HCT116 (cell line): ENCODE data around the gene VSX2. TPM values are rescaled to one million over a fixed set of nuclear protein-coding genes. Genes with fewer than 3 reads are reported as not detected.

Experiments used
- ATAC-seq: fragments of 200-7000 bp; cut with Tn5 transposase; 2 replicates; pipeline ENCODE4 v1.9.1; 2020; ENCODE audit warnings: mild to moderate bottlenecking, moderate library complexity
- BruUV-seq: library from RNA; stranded (reverse); fragments of 400-500 nt; replicated peaks from 2 replicates; lab custom pipeline; 2021; lab: Mats Ljungman, UMichigan
- CTCF ChIA-PET: fragments of 300-600 bp; sonication (Branson Sonifier 250); formaldehyde crosslinking; loops from one replicate; lab custom pipeline; 2021; ENCODE audit warnings: antibody characterized with exemption; lab: Charles Lee
- POLR2A ChIA-PET: fragments of 300-600, 350-600 bp; sonication (Branson Sonifier 250); formaldehyde crosslinking; loops from one replicate; lab custom pipeline; 2021; ENCODE audit warnings: antibody characterized with exemption; lab: Charles Lee
- RAD21 ChIA-PET, 2 experiments: fragments of 300-600 bp; sonication (Branson Sonifier 250); formaldehyde crosslinking; loops; one replicate each; lab custom pipeline; 2023; ENCODE audit warnings: low total read pairs in 2 of 2; ENCODE audit not compliant: uncharacterized antibody in 2 of 2, unreplicated experiment in 2 of 2, low non-redundant PET in 1 of 2; lab: Charles Lee
- DNase-seq: peaks from one replicate; pipeline ENCODE4 v3.0.0-alpha.2; 2010; ENCODE audit warnings: low read depth, low spot score
- H2AFZ ChIP-seq: fragments of 200-600 bp; shearing (Covaris generic), sonication (generic); 2 replicates; pipeline ENCODE4 v1.6.1; 2017; ENCODE audit warnings: low read depth, mixed run types, mixed read lengths, antibody characterized with exemption, low read length; ENCODE audit not compliant: poor library complexity, severe bottlenecking
- H3K27ac ChIP-seq: 2 replicates; pipeline ENCODE4 v1.5.1; 2012; ENCODE audit warnings: low read depth, low read length
- H3K27me3 ChIP-seq: fragments of 200-600 bp; sonication (generic); 2 replicates; pipeline ENCODE4 v1.6.1; 2016; ENCODE audit warnings: mixed run types, low read length, mixed read lengths; ENCODE audit not compliant: insufficient read depth
- H3K36me3 ChIP-seq, 2 experiments: fragments of 200-500 bp in 1 of 2; fragments of 200-600 bp in 1 of 2; sonication (Bioruptor generic) in 1 of 2; sonication (generic) in 1 of 2; 2 replicates each; pipeline versions ENCODE4 v1.5.1 to v1.6.1; 2014 to 2016; ENCODE audit warnings: low read length in 2 of 2, inconsistent platforms in 1 of 2, mixed read lengths in 1 of 2, mixed run types in 1 of 2; ENCODE audit not compliant: insufficient read depth in 2 of 2, control insufficient read depth in 1 of 2
- H3K4me1 ChIP-seq, 2 experiments: fragments of 200-600 bp in 1 of 2; sonication (generic) in 1 of 2; 2 replicates each; pipeline versions ENCODE4 v1.5.1 to v1.6.1; 2012 to 2017; ENCODE audit warnings: low read length in 2 of 2, inconsistent platforms in 1 of 2, mild to moderate bottlenecking in 1 of 2, mixed read lengths in 1 of 2, mixed run types in 1 of 2, moderate library complexity in 1 of 2; ENCODE audit not compliant: insufficient read depth in 2 of 2, control insufficient read depth in 1 of 2
- H3K4me2 ChIP-seq: fragments of 200-600 bp; sonication (generic); 2 replicates; pipeline ENCODE4 v1.6.1; 2017; ENCODE audit warnings: mixed run types, low read length, mixed read lengths
- H3K4me3 ChIP-seq, 2 experiments: fragments of 200-600 bp in 1 of 2; sonication (generic) in 1 of 2; replicated peaks in 1 of 2; 2 replicates each; pipeline ENCODE4 v1.5.1; 2011 to 2016; ENCODE audit warnings: low read length in 2 of 2, control low read depth in 1 of 2, low read depth in 1 of 2, mild to moderate bottlenecking in 1 of 2, mixed read lengths in 1 of 2, mixed run types in 1 of 2
- H3K79me2 ChIP-seq: fragments of 200-600 bp; sonication (generic); 2 replicates; pipeline ENCODE4 v1.6.1; 2017; ENCODE audit warnings: mild to moderate bottlenecking, mixed run types, low read length, moderate library complexity, mixed read lengths; ENCODE audit not compliant: insufficient read depth
- H3K9ac ChIP-seq: fragments of 200-600 bp; sonication (generic); 2 replicates; pipeline ENCODE4 v1.6.1; 2016; ENCODE audit warnings: low read length, mixed read lengths
- H3K9me2 ChIP-seq: fragments of 200-600 bp; sonication (generic), shearing (Covaris generic); 2 replicates; pipeline ENCODE4 v1.6.1; 2017; ENCODE audit warnings: mixed run types, mild to moderate bottlenecking, moderate library complexity; ENCODE audit not compliant: insufficient read depth
- H3K9me3 ChIP-seq, 2 experiments: fragments of 200-500 bp in 1 of 2; fragments of 200-600 bp in 1 of 2; sonication (Bioruptor generic) in 1 of 2; sonication (generic) in 1 of 2; 2 replicates each; pipeline ENCODE4 v1.6.1; 2014 to 2017; ENCODE audit warnings: low read length in 2 of 2, mixed read lengths in 2 of 2, inconsistent platforms in 1 of 2, low read depth in 1 of 2, mild to moderate bottlenecking in 1 of 2, mixed run types in 1 of 2, moderate library complexity in 1 of 2; ENCODE audit not compliant: control insufficient read depth in 1 of 2, insufficient read depth in 1 of 2
- H4K20me1 ChIP-seq: fragments of 200-600 bp; sonication (generic), shearing (Covaris generic); 2 replicates; pipeline ENCODE4 v1.6.1; 2017; ENCODE audit warnings: mixed run types, mild to moderate bottlenecking, moderate library complexity; ENCODE audit not compliant: insufficient read depth
- CBX3 ChIP-seq: IDR thresholded peaks from 2 replicates; pipeline ENCODE4 v1.6.1; 2012; ENCODE audit warnings: low read depth
- CEBPB ChIP-seq: IDR thresholded peaks from 2 replicates; pipeline ENCODE4 v1.6.1; 2012; ENCODE audit warnings: low read depth
- CTCF ChIP-seq, 3 experiments: fragments of 200-600 bp in 1 of 3; sonication (generic) in 1 of 3; IDR thresholded peaks in 2 of 3; conservative IDR thresholded peaks in 1 of 3; 2 replicates each; pipeline ENCODE4 v1.5.1; 2012 to 2017; ENCODE audit warnings: low read depth in 2 of 3, low read length in 2 of 3, antibody characterized with exemption in 1 of 3, borderline replicate concordance in 1 of 3, control low read depth in 1 of 3, mild to moderate bottlenecking in 1 of 3, mixed read lengths in 1 of 3, mixed run types in 1 of 3, moderate library complexity in 1 of 3; ENCODE audit not compliant: insufficient read depth in 1 of 3
- EZH2 ChIP-seq: fragments of 200-600 bp; sonication (generic); IDR thresholded peaks from 2 replicates; pipeline ENCODE4 v1.6.1; 2017; ENCODE audit warnings: antibody characterized with exemption, mixed run types
- MAX ChIP-seq: IDR thresholded peaks from 2 replicates; pipeline ENCODE4 v1.6.1; 2012
- POLR2AphosphoS5 ChIP-seq: IDR thresholded peaks from 2 replicates; pipeline ENCODE4 v1.6.1; 2011; ENCODE audit warnings: mild to moderate bottlenecking, low read depth, low read length, moderate library complexity
- REST ChIP-seq: IDR thresholded peaks from 2 replicates; pipeline ENCODE4 v1.6.1; 2012; ENCODE audit warnings: low read depth
- SRF ChIP-seq: IDR thresholded peaks from 2 replicates; pipeline ENCODE4 v1.6.1; 2012; ENCODE audit warnings: low read depth
- ZBTB33 ChIP-seq: IDR thresholded peaks from 2 replicates; pipeline ENCODE4 v1.6.1; 2011; ENCODE audit warnings: mild to moderate bottlenecking, low read length, moderate library complexity; ENCODE audit not compliant: insufficient replicate concordance; ENCODE audit errors: extremely low read depth
- ZFX ChIP-seq: fragments of 450-650 bp; IDR thresholded peaks from 2 replicates; pipeline ENCODE4 v1.6.1; 2017
- intact Hi-C: fragments of 100-400 bp; cut with micrococcal nuclease; formaldehyde crosslinking; loops from 2 replicates; pipeline ENCODE4 v1.10.0; 2022
- total RNA-seq: library from RNA; stranded (reverse); gene quantifications from one replicate; pipeline ENCODE4 v1.2.1, GENCODE V29; 2021; ENCODE audit not compliant: unreplicated experiment

VSX2 gene
- total RNA-seq, 1 experiment from 2014 or later: not detected

GRCh38 chr14:74249433-74250375 is 10.5 kb downstream of the VSX2 start:
- ChIA-PET RAD21 (no interaction called here), POLR2A (no interaction called here), CTCF (no interaction called here)
- no TSS peak for BruUV-seq
- no peak overlapping the region for H3K4me2 ChIP-seq
- intact Hi-C loops: loop anchor here (5.0 kb wide), 1 partner anchor 32 kb away; no protein-coding TSS in a partner anchor
- DNase-seq (no peak), ATAC-seq (no peak)
- no peaks in the 10 kb centered on the region for H3K9me2 ChIP-seq
- no peaks in the 10 kb centered on the region for H3K79me2 ChIP-seq
- no peak overlapping the region for H3K9ac ChIP-seq
- no peak overlapping the region for H2AFZ ChIP-seq
- H3K27me3 ChIP-seq: no peaks in the 10 kb centered on the region
- no peak overlapping the region for H3K27ac ChIP-seq
- TF ChIP-seq ZFX: no peak
- no peak for TF ChIP-seq SRF
- no peak for TF ChIP-seq MAX
- no peak for TF ChIP-seq ZBTB33
- no peak for TF ChIP-seq CTCF (IDR thresholded peaks at IDR 0.05 in 2 of 3, conservative IDR thresholded peaks at IDR 0.05 in 1 of 3; ENCODE audit: borderline replicate concordance in 1 of 3, insufficient read depth in 1 of 3, low read depth in 2 of 3, low read length in 2 of 3)
- TF ChIP-seq CBX3: no peak
- no peak for TF ChIP-seq POLR2AphosphoS5
- TF ChIP-seq EZH2: no peak
- no peak for TF ChIP-seq REST
- TF ChIP-seq CEBPB: no peak
- no peaks in the 10 kb centered on the region for H3K36me3 ChIP-seq
- H3K9me3 ChIP-seq: no peaks in the 10 kb centered on the region
- no peak overlapping the region for H3K4me3 ChIP-seq
- no peaks in the 10 kb centered on the region for H4K20me1 ChIP-seq
- H3K4me1 ChIP-seq: peaks cover 2 to 9% of the 10 kb centered on the region in 2 experiments; a peak in 2 of 4 replicates
